Measurements from ENCODE around the gene ZFX.

GRCh38 chrX:24156177-24156576 is 6.6 kb downstream of the ZFX start:
- TF ChIP-seq, protein P1, sequence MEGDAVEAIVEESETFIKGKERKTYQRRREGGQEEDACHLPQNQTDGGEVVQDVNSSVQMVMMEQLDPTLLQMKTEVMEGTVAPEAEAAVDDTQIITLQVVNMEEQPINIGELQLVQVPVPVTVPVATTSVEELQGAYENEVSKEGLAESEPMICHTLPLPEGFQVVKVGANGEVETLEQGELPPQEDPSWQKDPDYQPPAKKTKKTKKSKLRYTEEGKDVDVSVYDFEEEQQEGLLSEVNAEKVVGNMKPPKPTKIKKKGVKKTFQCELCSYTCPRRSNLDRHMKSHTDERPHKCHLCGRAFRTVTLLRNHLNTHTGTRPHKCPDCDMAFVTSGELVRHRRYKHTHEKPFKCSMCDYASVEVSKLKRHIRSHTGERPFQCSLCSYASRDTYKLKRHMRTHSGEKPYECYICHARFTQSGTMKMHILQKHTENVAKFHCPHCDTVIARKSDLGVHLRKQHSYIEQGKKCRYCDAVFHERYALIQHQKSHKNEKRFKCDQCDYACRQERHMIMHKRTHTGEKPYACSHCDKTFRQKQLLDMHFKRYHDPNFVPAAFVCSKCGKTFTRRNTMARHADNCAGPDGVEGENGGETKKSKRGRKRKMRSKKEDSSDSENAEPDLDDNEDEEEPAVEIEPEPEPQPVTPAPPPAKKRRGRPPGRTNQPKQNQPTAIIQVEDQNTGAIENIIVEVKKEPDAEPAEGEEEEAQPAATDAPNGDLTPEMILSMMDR (IDR thresholded peaks at IDR 0.05; ENCODE audit: insufficient read depth, low read depth, low read length): no peak
- no peak for TF ChIP-seq EZH2 (IDR thresholded peaks at IDR 0.05; ENCODE audit: insufficient read depth, low read length)

Measured in astrocyte (in vitro differentiated cells and primary cell).